H1 (cell line): ENCODE measurements around the gene TRDN. TPM values are rescaled to one million over a fixed set of nuclear protein-coding genes. Genes with fewer than 3 reads are reported as not detected.

Experiments used
- CTCF ChIA-PET: fragments of 300-600 bp; sonication (Branson Sonifier 250); formaldehyde crosslinking; loops from one replicate; lab custom pipeline; 2021; ENCODE audit not compliant: partially characterized antibody; lab: Charles Lee
- POLR2A ChIA-PET: fragments of 300-600 bp; sonication (Branson Sonifier 250); formaldehyde crosslinking; loops from one replicate; lab custom pipeline; 2021; ENCODE audit warnings: inconsistent platforms; ENCODE audit not compliant: partially characterized antibody; lab: Charles Lee
- DNase-seq, 2 experiments: peaks; one replicate each; pipeline versions ENCODE4 v3.0.0 to v3.0.0-alpha.2; 2010 to 2022; ENCODE audit warnings: low spot score in 2 of 2, low read depth in 1 of 2, mixed read lengths in 1 of 2
- FAIRE-seq: peaks from 2 replicates; lab custom pipeline; 2011; peaks lifted over from hg19 to GRCh38; lab: Jason Lieb, UNC
- H2AFZ ChIP-seq: 2 replicates; pipeline ENCODE4 v1.8.1; 2012; ENCODE audit warnings: low read length, inconsistent platforms
- H2AK5ac ChIP-seq: 2 replicates; pipeline ENCODE4 v1.6.1; 2013; ENCODE audit warnings: low read depth, low read length
- H2BK120ac ChIP-seq: replicated peaks from 2 replicates; pipeline ENCODE3; 2013; ENCODE audit warnings: low read depth, low read length, inconsistent platforms
- H2BK12ac ChIP-seq: 2 replicates; pipeline ENCODE4 v1.6.1; 2013; ENCODE audit warnings: low read depth, low read length
- H2BK15ac ChIP-seq: 2 replicates; pipeline ENCODE4 v1.6.1; 2013; ENCODE audit warnings: low read length
- H2BK20ac ChIP-seq: 2 replicates; pipeline ENCODE4 v1.6.1; 2013; ENCODE audit warnings: low read length
- H2BK5ac ChIP-seq: 2 replicates; pipeline ENCODE4 v1.6.1; 2013; ENCODE audit warnings: low read depth, low read length
- H3K14ac ChIP-seq: 2 replicates; pipeline ENCODE4 v1.6.1; 2013; ENCODE audit warnings: inconsistent platforms; ENCODE audit not compliant: insufficient read length
- H3K18ac ChIP-seq: 2 replicates; pipeline ENCODE4 v1.6.1; 2013; ENCODE audit warnings: low read length; ENCODE audit errors: extremely low read depth
- H3K23ac ChIP-seq: 2 replicates; pipeline ENCODE4 v1.6.1; 2013; ENCODE audit warnings: inconsistent platforms; ENCODE audit not compliant: insufficient read length
- H3K23me2 ChIP-seq: 2 replicates; pipeline ENCODE4 v1.6.1; 2013; ENCODE audit warnings: low read depth, low read length
- H3K27ac ChIP-seq: 2 replicates; pipeline ENCODE4 v1.6.1; 2011; ENCODE audit warnings: low read depth, low read length, inconsistent platforms
- H3K27me3 ChIP-seq, 4 experiments: replicated peaks in 1 of 4; 1 replicate in 1 of 4; 2 replicates in 3 of 4; pipeline versions ENCODE4 v1.6.1 to v1.8.1; 2011 to 2013; ENCODE audit warnings: low read length in 3 of 4, mild to moderate bottlenecking in 3 of 4, inconsistent platforms in 2 of 4, mixed read lengths in 2 of 4, moderate library complexity in 1 of 4; ENCODE audit not compliant: control insufficient read depth in 3 of 4, insufficient read depth in 3 of 4; ENCODE audit errors: extremely low read depth in 1 of 4
- H3K36me3 ChIP-seq, 4 experiments: 2 replicates each; pipeline versions ENCODE4 v1.6.1 to v1.8.1; 2011 to 2013; ENCODE audit warnings: mild to moderate bottlenecking in 4 of 4, low read length in 3 of 4, moderate library complexity in 2 of 4, control low read depth in 1 of 4, inconsistent platforms in 1 of 4; ENCODE audit not compliant: insufficient read depth in 4 of 4, control insufficient read depth in 2 of 4
- H3K4ac ChIP-seq: replicated peaks from 2 replicates; pipeline ENCODE3; 2013; ENCODE audit warnings: low read length, low read depth, mixed read lengths, inconsistent platforms; ENCODE audit not compliant: insufficient read length
- H3K4me1 ChIP-seq, 4 experiments: replicated peaks in 1 of 4; 1 replicate in 1 of 4; 2 replicates in 3 of 4; pipeline versions ENCODE4 v1.6.1 to v1.8.1; 2011 to 2013; ENCODE audit warnings: low read length in 3 of 4, inconsistent platforms in 2 of 4, mixed read lengths in 1 of 4; ENCODE audit not compliant: insufficient read depth in 4 of 4, control insufficient read depth in 3 of 4
- H3K4me2 ChIP-seq, 2 experiments: 2 replicates each; pipeline versions ENCODE4 v1.6.1 to v1.8.1; 2011 to 2013; ENCODE audit warnings: low read depth in 2 of 2, low read length in 2 of 2, control low read depth in 1 of 2, inconsistent platforms in 1 of 2, mild to moderate bottlenecking in 1 of 2; ENCODE audit not compliant: insufficient read depth in 1 of 2
- H3K4me3 ChIP-seq, 4 experiments: fragments of 200-600, 300-600 bp in 1 of 4; sonication (generic), shearing (Covaris generic), sonication (Bioruptor Twin) in 1 of 4; 2 replicates each; pipeline versions ENCODE4 v1.5.1 to v1.8.1; 2011 to 2016; ENCODE audit warnings: low read length in 4 of 4, low read depth in 3 of 4, control low read depth in 2 of 4, inconsistent platforms in 2 of 4, mild to moderate bottlenecking in 2 of 4, mixed read lengths in 1 of 4, moderate library complexity in 1 of 4; ENCODE audit not compliant: insufficient read depth in 2 of 4; ENCODE audit errors: extremely low read depth in 1 of 4
- H3K56ac ChIP-seq: replicated peaks from 2 replicates; pipeline ENCODE3; 2013; ENCODE audit warnings: low read depth, mild to moderate bottlenecking, mixed read lengths, low read length, inconsistent platforms; ENCODE audit not compliant: insufficient read length
- H3K79me1 ChIP-seq: 2 replicates; pipeline ENCODE4 v1.6.1; 2013; ENCODE audit warnings: low read depth, low read length, control low read depth
- H3K79me2 ChIP-seq, 2 experiments: 2 replicates each; pipeline versions ENCODE4 v1.6.1 to v1.8.1; 2012 to 2013; ENCODE audit warnings: low read length in 2 of 2, mild to moderate bottlenecking in 2 of 2, inconsistent platforms in 1 of 2; ENCODE audit not compliant: insufficient read depth in 2 of 2, control insufficient read depth in 1 of 2
- H3K9ac ChIP-seq, 4 experiments: replicated peaks in 1 of 4; 1 replicate in 1 of 4; 2 replicates in 3 of 4; pipeline versions ENCODE4 v1.6.1 to v1.8.1; 2011 to 2013; ENCODE audit warnings: low read depth in 3 of 4, low read length in 3 of 4, control low read depth in 2 of 4, mild to moderate bottlenecking in 2 of 4, moderate library complexity in 2 of 4, inconsistent platforms in 1 of 4; ENCODE audit errors: extremely low read depth in 1 of 4
- H3K9me3 ChIP-seq, 2 experiments: 2 replicates each; pipeline versions ENCODE4 v1.6.1 to v1.8.1; 2012 to 2013; ENCODE audit warnings: mild to moderate bottlenecking in 2 of 2, moderate library complexity in 2 of 2, control low read depth in 1 of 2, inconsistent platforms in 1 of 2, low read depth in 1 of 2, low read length in 1 of 2, mixed read lengths in 1 of 2; ENCODE audit not compliant: insufficient read depth in 2 of 2
- H4K20me1 ChIP-seq, 2 experiments: replicated peaks in 1 of 2; 2 replicates each; pipeline versions ENCODE3 to v1.8.1; 2011 to 2013; ENCODE audit warnings: inconsistent platforms in 2 of 2, low read length in 2 of 2, mild to moderate bottlenecking in 1 of 2; ENCODE audit not compliant: insufficient read depth in 2 of 2, control insufficient read depth in 1 of 2
- H4K5ac ChIP-seq: 2 replicates; pipeline ENCODE4 v1.6.1; 2013; ENCODE audit warnings: low read length, low read depth, mixed read lengths, inconsistent platforms; ENCODE audit not compliant: insufficient read length
- H4K8ac ChIP-seq: 2 replicates; pipeline ENCODE4 v1.8.0; 2013; ENCODE audit warnings: mild to moderate bottlenecking, moderate library complexity, low read length, inconsistent platforms; ENCODE audit not compliant: insufficient read depth; ENCODE audit errors: extremely low read depth
- H4K91ac ChIP-seq: replicated peaks from 2 replicates; pipeline ENCODE3; 2013; ENCODE audit warnings: low read length, mixed read lengths, inconsistent platforms; ENCODE audit not compliant: insufficient read length
- WGBS, 2 experiments: shearing (Covaris generic) in 1 of 2; methylation state at CpG; one replicate each; pipeline versions ENCODE4 v1.1.6 to v1.1.7; 2013 to 2015; ENCODE audit warnings: low lambda C conversion rate in 2 of 2, mixed read lengths in 2 of 2, inconsistent platforms in 1 of 2, low coverage in 1 of 2, missing lambda C conversion rate in 1 of 2; ENCODE audit not compliant: insufficient replicate concordance in 2 of 2, insufficient coverage in 1 of 2, insufficient read length in 1 of 2; ENCODE audit errors: extremely low coverage in 1 of 2, missing lambda C conversion rate in 1 of 2; 5-methylcytosine and 5-hydroxymethylcytosine counted together
- polyA plus RNA-seq, 7 experiments: library from polyadenylated mRNA; depleted of rRNA in 3 of 7; stranded (reverse) in 5 of 7; unstranded in 2 of 7; fragments of >200 nt in 5 of 7; fragments of 200-250 nt in 2 of 7; gene quantifications; 1 replicate in 5 of 7; 2 replicates in 1 of 7; 4 replicates in 1 of 7; pipeline versions ENCODE4 v1.2.1 to v1.2.3, GENCODE V29; 2011 to 2013; ENCODE audit warnings: missing spikeins in 2 of 7, mixed read lengths in 2 of 7
- total RNA-seq: library from RNA; stranded (reverse); fragmentation: NEBNext Ultra II Directional; extraction: Animal tissue kit (Norgen Biotek cat#: 25700); gene quantifications from 2 replicates; pipeline ENCODE4 v1.2.1, GENCODE V29; 2021
- TF ChIP-seq, protein P1 (sequence below), 3 experiments: IDR thresholded peaks; 1 replicate in 2 of 3; 2 replicates in 1 of 3; pipeline versions ENCODE4 v1.5.1 to v1.6.1; 2011; ENCODE audit warnings: low read length in 3 of 3, mild to moderate bottlenecking in 3 of 3, inconsistent platforms in 2 of 3, low read depth in 1 of 3, moderate library complexity in 1 of 3; ENCODE audit not compliant: insufficient read depth in 1 of 3; ENCODE audit errors: control extremely low read depth in 1 of 3

The TRDN gene
- total and polyA plus RNA-seq, 2 of the 8 experiments (the other 6 are each of a cell fraction or from before 2014, with no cell fraction given), result 1.6 to 41.6 TPM

DNA sequence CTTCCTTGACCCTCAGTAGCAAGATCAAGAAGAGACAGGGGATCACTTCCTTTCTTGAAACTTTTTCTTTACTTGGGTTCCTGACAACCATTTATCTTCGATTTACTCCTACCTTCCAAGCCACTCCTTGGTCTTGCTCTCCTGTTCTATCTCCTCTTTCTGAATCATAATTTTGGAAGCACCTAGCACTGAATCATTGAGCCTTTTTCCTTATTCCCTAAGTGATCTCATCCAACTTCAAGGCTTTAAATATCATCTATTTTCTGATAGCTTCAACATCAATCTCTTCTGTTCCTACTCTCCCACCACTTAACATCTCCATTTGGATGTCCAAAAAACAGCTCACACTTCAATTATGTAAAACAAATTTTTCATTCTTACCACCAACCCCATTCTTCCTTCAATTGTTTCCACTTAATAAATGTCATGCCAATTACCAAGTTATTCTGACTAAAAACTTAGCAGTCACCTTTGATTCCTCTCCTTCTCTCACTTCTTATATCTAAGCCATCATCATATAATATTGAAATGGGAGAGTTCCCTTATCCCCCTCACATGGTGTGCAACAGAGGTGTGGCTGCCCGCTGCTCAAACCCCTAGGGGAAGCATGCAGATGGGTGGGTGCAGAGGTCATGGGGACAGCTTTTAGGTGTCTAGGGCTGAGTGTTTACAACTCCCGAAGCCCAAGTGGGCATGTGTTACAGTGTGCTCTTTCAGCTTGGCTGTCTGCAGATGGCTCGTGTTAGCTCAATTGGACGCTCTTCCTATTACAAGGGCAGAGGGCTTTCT is 23.4 kb upstream of the TRDN start:
- H3K79me1 ChIP-seq, result no peaks in the 10 kb centered on the region
- no peak overlapping the region for H3K27ac ChIP-seq
- H3K23me2 ChIP-seq, result peaks cover 2% of the 10 kb centered on the region; the same call in 1 of the 2 replicates
- H3K36me3 ChIP-seq, result no peaks in the 10 kb centered on the region
- H3K27me3 ChIP-seq, result no peaks in the 10 kb centered on the region
- no peaks in the 10 kb centered on the region for H3K79me2 ChIP-seq
- H3K4me3 ChIP-seq, result no peak overlapping the region
- no peak overlapping the region for H3K56ac ChIP-seq
- no peak overlapping the region for H2BK120ac ChIP-seq
- no peak overlapping the region for H4K8ac ChIP-seq
- no peak overlapping the region for H3K9ac ChIP-seq
- H3K14ac ChIP-seq, result no peak overlapping the region
- 87% methylated on average over 5 of the region's 5 CpGs; no CpG with 5 or more reads in 1 of the 2 experiments for WGBS, 2 experiments
- ChIA-PET CTCF (interaction anchor here (0.6 kb wide), 1 partner anchor 63 kb away, joined by 3 read pairs; no protein-coding TSS in a partner anchor), POLR2A (no interaction called here)
- H4K91ac ChIP-seq, result no peak overlapping the region
- H4K5ac ChIP-seq, result no peak overlapping the region
- H3K18ac ChIP-seq, result no peak overlapping the region
- no peak overlapping the region for H2AFZ ChIP-seq
- H2AK5ac ChIP-seq, result no peak overlapping the region
- no peak overlapping the region for H2BK12ac ChIP-seq
- H3K4me2 ChIP-seq, result no peak overlapping the region
- no peak overlapping the region for H2BK5ac ChIP-seq
- H3K9me3 ChIP-seq, result no peaks in the 10 kb centered on the region
- H3K4ac ChIP-seq, result no peak overlapping the region
- FAIRE-seq (no peak), DNase-seq (no peak)
- no peak overlapping the region for H2BK20ac ChIP-seq
- no peaks in the 10 kb centered on the region for H3K4me1 ChIP-seq
- no peak overlapping the region for H3K23ac ChIP-seq
- no peaks in the 10 kb centered on the region for H4K20me1 ChIP-seq
- H2BK15ac ChIP-seq, result no peak overlapping the region
- TF ChIP-seq, protein P1, sequence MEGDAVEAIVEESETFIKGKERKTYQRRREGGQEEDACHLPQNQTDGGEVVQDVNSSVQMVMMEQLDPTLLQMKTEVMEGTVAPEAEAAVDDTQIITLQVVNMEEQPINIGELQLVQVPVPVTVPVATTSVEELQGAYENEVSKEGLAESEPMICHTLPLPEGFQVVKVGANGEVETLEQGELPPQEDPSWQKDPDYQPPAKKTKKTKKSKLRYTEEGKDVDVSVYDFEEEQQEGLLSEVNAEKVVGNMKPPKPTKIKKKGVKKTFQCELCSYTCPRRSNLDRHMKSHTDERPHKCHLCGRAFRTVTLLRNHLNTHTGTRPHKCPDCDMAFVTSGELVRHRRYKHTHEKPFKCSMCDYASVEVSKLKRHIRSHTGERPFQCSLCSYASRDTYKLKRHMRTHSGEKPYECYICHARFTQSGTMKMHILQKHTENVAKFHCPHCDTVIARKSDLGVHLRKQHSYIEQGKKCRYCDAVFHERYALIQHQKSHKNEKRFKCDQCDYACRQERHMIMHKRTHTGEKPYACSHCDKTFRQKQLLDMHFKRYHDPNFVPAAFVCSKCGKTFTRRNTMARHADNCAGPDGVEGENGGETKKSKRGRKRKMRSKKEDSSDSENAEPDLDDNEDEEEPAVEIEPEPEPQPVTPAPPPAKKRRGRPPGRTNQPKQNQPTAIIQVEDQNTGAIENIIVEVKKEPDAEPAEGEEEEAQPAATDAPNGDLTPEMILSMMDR (IDR thresholded peaks at IDR 0.05; ENCODE audit: control extremely low read depth in 1 of 3, insufficient read depth in 1 of 3, low read depth in 1 of 3, low read length in 3 of 3), result no peak
